Endothelial cell (in vitro differentiated cells): ENCODE measurements around the gene STH. TPM values are rescaled to one million over a fixed set of nuclear protein-coding genes. Genes with fewer than 3 reads are reported as not detected.

Experiments
- DNase-seq: peaks from one replicate; pipeline ENCODE4 v3.0.0; 2021; ENCODE audit warnings: low spot score
- H3K27ac Mint-ChIP-seq: one replicate; pipeline ENCODE4 v1.8.0; 2021; ENCODE audit warnings: mixed read lengths, inconsistent platforms; ENCODE audit not compliant: unreplicated experiment
- H3K27me3 Mint-ChIP-seq: one replicate; pipeline ENCODE4 v1.8.0; 2021; ENCODE audit warnings: mild to moderate bottlenecking, moderate library complexity, mixed read lengths, inconsistent platforms; ENCODE audit not compliant: unreplicated experiment
- H3K36me3 Mint-ChIP-seq: one replicate; pipeline ENCODE4 v1.8.0; 2021; ENCODE audit warnings: mild to moderate bottlenecking, low read depth, mixed read lengths, inconsistent platforms; ENCODE audit not compliant: unreplicated experiment
- H3K4me1 Mint-ChIP-seq: one replicate; pipeline ENCODE4 v1.8.0; 2021; ENCODE audit warnings: mild to moderate bottlenecking, mixed read lengths, inconsistent platforms; ENCODE audit not compliant: unreplicated experiment
- H3K4me3 Mint-ChIP-seq: one replicate; pipeline ENCODE4 v1.8.0; 2021; ENCODE audit warnings: mild to moderate bottlenecking, mixed read lengths, inconsistent platforms; ENCODE audit not compliant: unreplicated experiment
- H3K9me3 Mint-ChIP-seq: one replicate; pipeline ENCODE4 v1.8.0; 2021; ENCODE audit warnings: mixed read lengths, inconsistent platforms; ENCODE audit not compliant: unreplicated experiment
- total RNA-seq: library from RNA; stranded (reverse); fragmentation: NEBNext Ultra II Directional; extraction: Animal tissue kit (Norgen Biotek cat#: 25700); gene quantifications from one replicate; pipeline ENCODE4 v1.2.1, GENCODE V29; 2021; ENCODE audit not compliant: unreplicated experiment
- TF ChIP-seq, protein P1 (sequence below): fragments of 200-600 bp; sonication (generic); IDR thresholded peaks from one replicate; pipeline ENCODE4 v1.5.0; 2021; ENCODE audit warnings: antibody characterized with exemption; ENCODE audit not compliant: unreplicated experiment

STH gene
- total RNA-seq, 1 donor from 2014 or later, result not detected

GRCh38 chr17:45963283-45963682, 35.8 kb upstream of the STH start:
- Mint-ChIP-seq H3K36me3 (no peaks in the 10 kb centered on the region), H3K27me3 (peaks cover 5% of the 10 kb centered on the region), H3K4me3 (no peak overlapping the region), H3K4me1 (peaks cover 2% of the 10 kb centered on the region), H3K27ac (no peak overlapping the region), H3K9me3 (no peaks in the 10 kb centered on the region)
- no peak for DNase-seq
- TF ChIP-seq, protein P1, sequence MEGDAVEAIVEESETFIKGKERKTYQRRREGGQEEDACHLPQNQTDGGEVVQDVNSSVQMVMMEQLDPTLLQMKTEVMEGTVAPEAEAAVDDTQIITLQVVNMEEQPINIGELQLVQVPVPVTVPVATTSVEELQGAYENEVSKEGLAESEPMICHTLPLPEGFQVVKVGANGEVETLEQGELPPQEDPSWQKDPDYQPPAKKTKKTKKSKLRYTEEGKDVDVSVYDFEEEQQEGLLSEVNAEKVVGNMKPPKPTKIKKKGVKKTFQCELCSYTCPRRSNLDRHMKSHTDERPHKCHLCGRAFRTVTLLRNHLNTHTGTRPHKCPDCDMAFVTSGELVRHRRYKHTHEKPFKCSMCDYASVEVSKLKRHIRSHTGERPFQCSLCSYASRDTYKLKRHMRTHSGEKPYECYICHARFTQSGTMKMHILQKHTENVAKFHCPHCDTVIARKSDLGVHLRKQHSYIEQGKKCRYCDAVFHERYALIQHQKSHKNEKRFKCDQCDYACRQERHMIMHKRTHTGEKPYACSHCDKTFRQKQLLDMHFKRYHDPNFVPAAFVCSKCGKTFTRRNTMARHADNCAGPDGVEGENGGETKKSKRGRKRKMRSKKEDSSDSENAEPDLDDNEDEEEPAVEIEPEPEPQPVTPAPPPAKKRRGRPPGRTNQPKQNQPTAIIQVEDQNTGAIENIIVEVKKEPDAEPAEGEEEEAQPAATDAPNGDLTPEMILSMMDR, result no peak

DNA sequence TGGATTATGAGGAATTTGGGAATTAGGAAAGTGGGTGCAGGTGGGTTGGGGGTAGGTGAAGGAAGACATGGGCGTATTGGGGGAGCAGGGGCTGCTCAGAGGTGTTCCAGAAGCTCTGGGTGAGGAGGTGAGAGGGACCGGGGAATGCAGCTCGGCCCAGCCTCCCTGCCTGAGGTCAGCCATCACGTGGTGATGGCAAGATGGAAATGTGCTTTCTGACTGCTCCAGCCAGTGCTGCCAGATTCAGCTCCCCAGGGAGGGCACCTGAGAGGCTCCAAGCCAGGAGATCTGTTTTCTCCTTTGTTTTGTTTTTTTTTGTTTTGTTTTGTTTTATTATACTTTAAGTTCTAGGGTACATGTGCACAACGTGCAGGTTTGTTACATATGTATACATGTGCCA, 35.2 kb upstream of the STH start:
- TF ChIP-seq, protein P1, result no peak
- Mint-ChIP-seq H3K9me3 (no peaks in the 10 kb centered on the region), H3K36me3 (no peaks in the 10 kb centered on the region), H3K4me3 (no peak overlapping the region), H3K27me3 (peaks cover 5% of the 10 kb centered on the region), H3K27ac (no peak overlapping the region), H3K4me1 (peaks cover 2% of the 10 kb centered on the region)
- DNase-seq, result no peak

DNA sequence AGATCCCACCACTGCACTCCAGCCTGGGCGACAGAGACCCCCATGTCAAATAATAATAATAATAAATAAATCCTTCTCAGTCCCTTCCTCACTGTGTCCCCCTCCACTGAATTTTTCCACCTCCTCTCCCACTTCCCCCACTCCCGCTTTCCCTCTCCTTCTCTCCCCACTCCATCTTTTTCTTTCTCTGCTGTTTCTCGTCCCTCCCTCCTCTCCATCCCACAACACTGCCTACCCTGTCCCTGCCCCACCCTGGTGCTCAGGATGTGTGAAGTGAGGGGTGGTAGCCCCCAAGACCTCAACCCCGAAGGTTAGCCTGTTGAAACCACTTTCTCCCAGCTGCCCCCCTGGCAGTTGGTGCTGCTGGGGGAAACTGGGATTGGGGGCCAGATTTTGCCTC, 34.4 kb upstream of the STH start:
- H3K27ac Mint-ChIP-seq, result no peak overlapping the region
- DNase-seq, result no peak
- H3K9me3 Mint-ChIP-seq, result no peaks in the 10 kb centered on the region
- peaks cover 2% of the 10 kb centered on the region for H3K4me1 Mint-ChIP-seq
- H3K27me3 Mint-ChIP-seq, result peaks cover 7% of the 10 kb centered on the region
- TF ChIP-seq, protein P1, result no peak
- no peaks in the 10 kb centered on the region for H3K36me3 Mint-ChIP-seq
- no peak overlapping the region for H3K4me3 Mint-ChIP-seq

DNA sequence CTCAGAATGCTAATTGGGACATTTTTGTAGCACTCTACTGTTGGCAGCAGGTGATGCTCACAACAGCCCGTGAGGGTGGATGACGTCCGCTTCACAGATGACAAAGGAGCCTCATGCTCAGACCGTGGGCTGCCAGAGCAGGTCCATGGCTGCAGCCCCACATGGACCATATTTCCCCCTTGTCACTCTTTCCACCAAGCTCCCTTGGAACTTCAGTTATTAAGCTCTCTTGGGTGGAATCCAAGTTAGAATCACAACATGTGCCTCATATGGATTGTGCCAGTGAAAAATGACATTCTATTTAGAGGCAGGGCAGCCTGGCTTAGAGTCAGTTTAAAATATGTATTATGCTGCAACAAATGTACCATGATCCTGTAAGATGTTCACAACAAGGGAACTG, 33.2 kb upstream of the STH start:
- Mint-ChIP-seq H3K36me3 (no peaks in the 10 kb centered on the region), H3K9me3 (no peaks in the 10 kb centered on the region), H3K27me3 (peaks cover 7% of the 10 kb centered on the region), H3K4me3 (no peak overlapping the region), H3K4me1 (peaks cover 2% of the 10 kb centered on the region), H3K27ac (no peak overlapping the region)
- DNase-seq, result no peak
- TF ChIP-seq, protein P1, result no peak

GRCh38 chr17:45966606-45967280, 32.3 kb upstream of the STH start:
- no peak overlapping the region for H3K27ac Mint-ChIP-seq
- peaks cover 7% of the 10 kb centered on the region for H3K27me3 Mint-ChIP-seq
- DNase-seq, result no peak
- TF ChIP-seq, protein P1, result no peak
- H3K4me3 Mint-ChIP-seq, result no peak overlapping the region
- peaks cover 2% of the 10 kb centered on the region for H3K4me1 Mint-ChIP-seq
- no peaks in the 10 kb centered on the region for H3K36me3 Mint-ChIP-seq
- H3K9me3 Mint-ChIP-seq, result no peaks in the 10 kb centered on the region
